HG03520 (cell line): Measurements from ENCODE around the gene NYNRIN.

Experiments
- ATAC-seq: cut with Tn5 transposase; IDR thresholded peaks from one replicate; pipeline ENCODE4 v1.9.1; 2021; ENCODE audit warnings: mild to moderate bottlenecking, moderate library complexity; ENCODE audit not compliant: unreplicated experiment

The NYNRIN gene

DNA sequence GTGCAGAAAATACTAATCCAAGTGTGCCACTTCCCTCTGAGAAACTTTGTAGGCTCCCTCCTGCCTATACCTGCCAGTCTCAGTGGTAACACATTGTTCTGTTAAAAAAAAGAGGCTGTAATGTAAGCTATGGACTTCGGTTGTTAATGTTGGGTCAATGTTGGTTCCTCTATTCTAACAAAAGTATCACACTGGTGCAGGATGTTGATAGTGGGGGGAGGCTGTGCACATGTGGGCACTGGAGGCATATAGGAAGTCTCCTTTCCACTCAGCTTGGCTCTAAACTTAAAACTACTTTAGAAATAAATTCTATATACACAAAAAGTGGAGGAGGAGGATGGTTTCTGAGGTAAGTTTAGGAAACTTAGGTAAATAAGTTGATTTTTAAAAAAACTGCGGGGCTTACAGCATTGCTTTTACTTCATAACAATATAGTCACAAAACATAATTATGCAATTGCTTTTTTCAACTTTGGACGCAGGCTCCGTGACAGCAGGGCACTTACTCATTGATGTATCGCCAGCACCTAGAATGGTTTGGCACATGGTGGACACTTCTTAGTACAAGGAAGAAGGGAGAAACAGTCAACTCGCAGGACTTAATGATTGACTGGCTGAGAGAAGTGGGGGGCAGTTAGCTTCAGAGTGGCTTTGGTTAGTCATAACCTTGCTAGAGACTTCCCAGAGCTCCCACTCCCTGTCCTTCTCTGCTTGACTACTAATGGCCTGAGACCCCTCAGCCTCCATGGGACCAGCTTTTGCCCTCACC is 7.9 kb upstream of the NYNRIN start:
- no peak for ATAC-seq

DNA sequence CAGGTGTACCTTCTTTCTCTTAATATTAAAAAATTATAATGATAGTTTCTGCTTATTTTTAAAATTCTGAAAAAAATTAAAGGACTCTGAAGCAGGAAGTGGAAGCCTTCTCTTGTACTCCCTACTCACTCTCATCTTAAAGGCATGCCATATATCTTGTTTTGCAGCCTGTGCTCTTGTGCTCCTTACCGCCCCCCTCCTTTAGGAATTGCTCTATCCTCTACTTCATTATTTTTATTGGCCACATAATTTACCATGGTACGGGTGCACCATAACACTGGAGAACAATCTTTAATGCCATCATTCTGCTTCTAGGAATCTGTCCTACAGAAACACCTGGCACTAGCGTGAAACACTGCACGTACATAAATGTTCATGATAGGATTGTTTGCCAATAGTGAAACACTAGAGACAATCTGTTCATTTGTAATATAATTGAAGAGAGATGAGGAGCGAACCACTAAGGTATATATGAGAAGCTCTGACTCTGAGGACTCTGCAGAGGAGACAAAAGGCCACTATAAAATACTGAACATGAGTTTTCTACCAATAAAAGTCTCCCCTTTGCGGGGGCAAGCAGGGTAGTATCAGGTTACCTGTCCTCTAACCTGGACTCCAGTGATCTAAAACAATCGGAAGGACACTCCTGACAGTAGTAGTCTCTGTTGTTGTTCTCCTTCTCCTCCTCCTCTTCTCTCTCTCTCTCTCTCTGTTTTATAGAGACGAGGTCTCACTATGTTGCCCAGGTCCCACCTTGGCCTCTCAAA is 6.3 kb upstream of the NYNRIN start:
- no peak for ATAC-seq

DNA sequence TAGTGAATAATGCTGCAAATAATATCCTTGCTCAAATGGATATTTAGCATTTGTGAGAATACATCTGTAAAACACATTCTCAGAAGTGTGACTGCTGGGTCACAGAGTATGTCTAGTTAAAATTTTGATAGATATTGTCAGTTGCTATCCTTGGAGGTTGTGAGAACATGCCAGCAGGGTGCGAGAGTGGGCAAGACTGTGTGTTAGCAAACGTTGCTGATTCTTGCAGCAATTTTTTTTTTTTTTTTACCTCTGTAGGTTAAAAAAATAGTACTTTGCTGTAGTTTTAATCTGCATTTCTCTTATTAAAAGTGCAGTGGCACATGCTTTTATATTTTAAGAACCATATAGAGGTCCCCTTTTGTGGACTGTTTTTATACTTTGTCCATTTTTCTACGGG is 4.5 kb upstream of the NYNRIN start:
- no peak for ATAC-seq

DNA sequence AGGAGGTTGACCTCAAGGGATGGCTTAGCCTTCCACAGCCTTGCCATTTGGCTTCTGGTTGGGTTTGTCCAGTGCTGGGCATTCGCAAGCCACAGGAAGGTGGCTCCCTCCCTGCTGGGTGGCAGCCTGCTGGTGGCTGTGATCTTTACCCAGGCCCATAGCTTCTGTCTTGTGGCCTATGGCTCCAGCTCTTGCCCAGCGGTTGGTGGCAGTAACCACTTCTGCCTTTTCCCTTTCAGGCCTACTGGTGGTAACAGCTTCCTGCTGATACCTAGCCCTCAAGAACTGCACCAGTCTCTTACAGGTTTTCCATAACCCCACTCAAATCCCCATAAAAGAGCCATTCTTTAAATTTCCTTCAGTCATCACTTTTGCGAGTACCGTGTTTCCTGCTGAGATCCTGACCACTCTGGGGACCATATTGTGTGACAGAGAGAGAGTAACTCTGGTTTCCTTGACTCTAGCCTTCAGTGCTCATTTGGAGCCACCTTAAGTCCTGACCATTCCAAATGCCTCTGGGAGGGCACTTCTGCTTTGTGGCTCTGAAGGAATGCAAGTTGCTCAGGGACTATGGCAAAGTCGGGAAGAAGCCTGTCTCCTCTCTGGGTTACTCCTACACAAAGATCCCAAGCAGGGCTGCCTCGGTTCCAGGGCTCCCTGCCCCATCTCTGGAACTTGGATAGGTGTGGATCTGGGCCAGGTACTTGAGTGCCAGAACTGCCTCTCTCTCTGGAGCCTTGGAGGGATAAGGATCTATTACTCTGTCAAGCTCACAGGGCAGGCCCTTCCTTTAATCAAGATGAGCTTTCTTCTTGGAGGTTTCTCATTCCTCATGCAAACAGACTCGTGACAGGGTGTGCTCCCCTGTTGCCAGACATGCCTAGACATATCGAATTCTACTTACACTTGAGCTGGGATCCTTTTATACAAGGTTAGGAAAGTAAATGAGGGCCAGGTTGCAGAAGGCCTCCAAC is 2.9 kb upstream of the NYNRIN start:
- ATAC-seq, result no peak

DNA sequence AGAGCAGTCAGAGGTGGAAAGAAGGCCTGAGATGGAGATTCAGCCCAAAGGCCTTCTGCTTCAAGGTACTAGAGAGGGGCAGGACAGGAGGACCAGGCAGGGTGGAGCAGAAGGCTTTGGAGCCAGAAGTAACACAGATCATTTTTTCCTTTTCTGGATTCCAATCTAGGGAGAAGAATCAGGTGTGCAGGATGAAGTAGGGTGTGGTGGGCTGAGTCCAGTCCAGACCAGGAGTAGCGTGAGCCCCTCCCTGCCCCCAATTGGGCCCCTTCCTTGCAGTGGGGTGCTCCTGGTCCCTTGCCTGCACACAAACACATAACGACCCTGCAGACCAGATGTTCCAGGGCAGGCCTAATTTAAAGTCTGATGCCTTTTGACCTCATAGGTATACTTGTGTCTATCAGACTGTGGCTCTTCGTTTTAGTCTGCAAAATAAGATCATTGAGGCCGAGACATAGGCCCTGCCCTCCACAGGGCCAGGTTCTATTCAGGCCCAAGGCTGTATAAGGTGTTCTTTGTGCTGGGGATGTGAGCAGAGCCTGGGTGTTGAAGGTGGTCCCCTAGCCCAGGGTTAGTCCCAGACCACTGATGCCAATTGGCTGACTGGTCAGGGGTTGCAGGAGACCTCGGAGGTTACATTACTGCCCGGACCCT is 1.0 kb upstream of the NYNRIN start:
- ATAC-seq, result no peak

DNA sequence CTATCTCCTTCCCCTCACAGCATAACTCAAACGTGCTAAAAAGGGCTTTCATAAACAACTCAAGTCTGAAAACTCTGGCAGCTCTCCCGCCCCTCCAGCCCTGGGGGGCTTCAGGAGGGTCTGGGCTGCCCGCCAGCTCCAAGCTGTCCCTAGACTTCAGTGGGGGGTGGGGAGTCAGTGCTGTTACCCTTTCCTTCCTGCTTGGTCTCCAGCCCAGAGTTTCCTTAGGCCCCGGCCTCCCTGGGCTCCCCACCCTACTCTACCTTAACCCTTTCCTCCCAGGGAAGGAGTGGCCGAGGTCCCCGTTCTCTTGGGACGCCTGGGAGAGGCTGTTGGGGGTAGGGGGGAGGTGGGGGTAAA is 530 bp upstream of the NYNRIN start:
- no peak for ATAC-seq

DNA sequence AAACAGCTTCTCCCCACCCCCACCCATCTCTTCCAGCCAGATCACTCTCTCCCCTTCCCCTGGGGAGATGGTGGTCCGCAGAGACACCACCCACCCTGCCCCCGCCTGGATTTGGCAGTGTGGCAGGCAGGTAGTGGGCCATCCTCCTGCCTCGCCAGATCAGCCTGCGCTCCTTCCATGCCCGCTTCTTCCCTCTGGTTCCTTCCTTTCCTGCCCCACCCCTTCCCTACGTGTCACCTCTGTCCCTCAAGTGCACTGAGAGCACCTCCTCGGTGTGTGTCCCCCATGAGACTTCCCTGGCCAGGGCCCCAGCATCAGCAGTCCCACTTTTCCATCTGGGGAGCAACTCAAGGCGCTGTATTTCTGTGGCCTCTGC is 632 bp downstream of the NYNRIN start:
- ATAC-seq, result no peak

DNA sequence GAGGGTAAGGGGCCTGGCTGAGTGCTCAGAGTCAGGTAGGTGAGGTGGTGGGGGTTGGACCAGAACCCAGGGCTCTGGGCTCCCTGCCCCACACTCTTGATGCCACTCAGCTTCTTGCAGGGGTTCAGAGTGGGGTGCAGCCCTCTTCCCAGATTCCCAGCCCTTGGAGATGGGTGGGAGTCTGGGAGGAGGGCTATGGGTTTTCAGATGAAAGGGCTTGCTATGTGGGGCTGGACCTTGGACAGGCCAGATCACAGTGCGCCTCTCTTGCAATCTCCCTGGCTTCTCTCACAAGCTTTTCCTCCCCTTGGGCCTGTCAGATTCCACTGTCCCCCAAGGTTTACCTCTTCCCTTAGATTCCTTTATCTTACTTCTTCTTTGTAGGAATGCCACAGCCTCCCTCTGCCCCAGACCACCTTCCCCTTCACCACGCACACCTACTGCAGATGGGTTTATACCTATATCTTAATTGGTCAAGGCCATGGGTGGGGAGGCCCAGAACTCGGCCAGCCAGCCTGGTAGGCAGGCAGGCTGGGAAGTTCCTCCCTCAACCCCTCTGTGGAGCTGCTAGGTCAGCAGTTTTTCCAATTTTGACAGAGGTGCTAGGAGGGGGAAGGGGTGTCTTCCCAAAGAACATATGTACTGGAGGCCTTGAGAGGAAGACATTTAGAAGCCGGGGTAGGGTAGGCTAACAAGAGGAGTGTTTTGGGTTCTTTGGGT is 1.4 kb downstream of the NYNRIN start:
- ATAC-seq, result no peak

DNA sequence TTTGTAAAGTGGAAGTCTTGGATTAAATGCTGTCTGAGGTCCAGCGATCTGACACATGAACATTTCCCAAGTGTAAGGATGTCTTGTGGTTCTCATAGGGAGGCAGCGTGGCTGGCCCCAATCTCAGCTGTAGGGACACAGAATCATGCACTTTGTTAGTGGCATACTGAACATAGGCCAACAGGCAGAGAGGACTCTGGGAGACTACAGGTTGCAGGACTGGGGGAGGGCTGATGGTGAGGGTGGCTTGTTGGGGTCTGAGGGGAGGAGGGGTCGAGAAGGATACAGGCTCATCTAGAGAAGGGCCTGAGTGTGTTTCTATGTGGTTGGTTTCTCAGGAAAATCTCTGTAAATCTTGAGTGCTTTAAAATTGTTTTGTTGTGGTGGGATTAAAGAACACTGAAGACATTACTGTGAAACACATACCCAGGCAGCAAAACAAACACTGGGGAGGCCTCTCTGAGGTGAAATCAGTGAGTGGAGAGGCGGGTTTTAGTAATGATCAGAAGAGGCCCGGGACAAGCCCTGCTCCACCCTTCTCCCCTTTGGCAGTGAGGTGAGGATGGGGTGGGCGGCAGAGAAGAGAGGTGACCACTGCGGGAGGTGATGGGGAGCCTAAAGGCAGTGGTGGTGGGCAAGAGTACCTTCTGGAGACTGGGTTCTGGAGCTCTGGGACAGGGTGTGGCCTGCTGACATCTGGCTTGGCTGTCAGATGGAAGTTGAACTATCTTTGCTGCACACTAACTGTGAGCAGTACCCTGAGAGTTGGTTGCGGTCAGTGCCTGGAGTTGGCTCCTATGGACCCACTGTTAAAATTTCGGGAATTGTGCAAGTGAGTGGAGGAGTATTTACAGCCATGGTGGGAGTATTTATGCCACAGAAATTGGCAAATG is 3.3 kb downstream of the NYNRIN start:
- no peak for ATAC-seq

- ATAC-seq, result no peak
Observed at GRCh38 chr14:24403294-24403998, 4.6 kb downstream of the NYNRIN start.

- no peak for ATAC-seq
Observed at GRCh38 chr14:24404814-24405213, 6.0 kb downstream of the NYNRIN start.

GRCh38 chr14:24406416-24406815 is 7.6 kb downstream of the NYNRIN start:
- no peak for ATAC-seq

DNA sequence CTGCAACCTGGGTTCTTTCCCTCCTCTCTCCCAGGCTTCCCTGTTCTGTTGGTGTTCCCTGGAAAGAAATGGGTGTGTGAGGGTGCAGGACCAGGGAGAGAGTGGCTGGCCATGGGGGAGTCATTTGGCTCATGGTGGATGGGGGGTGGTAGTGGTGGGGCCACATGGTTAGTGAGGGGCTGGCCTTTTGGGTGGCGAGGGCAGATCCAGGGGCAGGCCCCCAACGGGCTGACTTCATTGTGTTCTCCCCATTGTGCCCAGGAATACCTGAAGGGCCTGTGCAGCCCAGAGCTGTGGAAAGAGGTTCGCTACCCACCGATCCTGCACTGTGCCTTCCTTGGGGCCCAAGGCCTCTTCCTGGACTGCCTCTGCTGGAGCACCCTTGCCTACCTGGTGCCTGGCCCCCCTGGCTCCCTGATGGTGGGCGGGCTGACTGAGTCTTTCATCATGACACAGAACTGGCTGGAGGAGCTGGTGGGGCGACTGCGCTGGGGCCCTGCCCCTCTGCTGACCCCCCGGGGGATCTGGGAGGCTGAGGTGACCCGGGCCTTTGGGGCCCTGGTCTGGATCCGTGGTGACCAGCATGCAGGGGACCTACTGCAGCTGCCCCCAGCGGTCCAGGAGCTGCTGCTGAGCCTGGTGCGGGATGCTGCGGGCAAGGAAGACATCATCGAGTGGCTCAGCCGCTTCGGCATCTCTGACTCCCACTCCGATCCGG is 9.0 kb downstream of the NYNRIN start:
- ATAC-seq, result no peak

DNA sequence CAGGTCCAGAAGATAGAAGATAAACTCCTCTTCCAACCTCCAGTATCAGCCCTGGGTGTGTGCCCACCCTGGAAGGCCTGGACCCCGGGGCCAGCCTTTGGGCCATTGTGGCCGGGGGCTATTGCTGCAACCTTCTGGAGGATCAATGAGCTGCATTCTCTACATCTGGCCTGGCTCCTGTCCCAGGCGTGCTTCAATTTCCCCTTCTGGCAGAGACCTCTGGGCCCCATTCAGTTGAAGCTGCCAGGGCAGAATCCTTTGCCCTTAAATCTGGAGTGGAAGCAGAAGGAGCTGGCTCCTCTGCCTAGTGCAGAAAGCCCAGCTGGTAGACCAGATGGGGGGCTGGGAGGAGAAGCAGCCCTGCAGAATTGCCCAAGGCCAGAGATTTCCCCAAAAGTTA is 10.0 kb downstream of the NYNRIN start:
- no peak for ATAC-seq

GRCh38 chr14:24409192-24409591 is 10.4 kb downstream of the NYNRIN start:
- ATAC-seq, result no peak

- no peak for ATAC-seq
Observed at GRCh38 chr14:24409956-24410355, 11.2 kb downstream of the NYNRIN start.

DNA sequence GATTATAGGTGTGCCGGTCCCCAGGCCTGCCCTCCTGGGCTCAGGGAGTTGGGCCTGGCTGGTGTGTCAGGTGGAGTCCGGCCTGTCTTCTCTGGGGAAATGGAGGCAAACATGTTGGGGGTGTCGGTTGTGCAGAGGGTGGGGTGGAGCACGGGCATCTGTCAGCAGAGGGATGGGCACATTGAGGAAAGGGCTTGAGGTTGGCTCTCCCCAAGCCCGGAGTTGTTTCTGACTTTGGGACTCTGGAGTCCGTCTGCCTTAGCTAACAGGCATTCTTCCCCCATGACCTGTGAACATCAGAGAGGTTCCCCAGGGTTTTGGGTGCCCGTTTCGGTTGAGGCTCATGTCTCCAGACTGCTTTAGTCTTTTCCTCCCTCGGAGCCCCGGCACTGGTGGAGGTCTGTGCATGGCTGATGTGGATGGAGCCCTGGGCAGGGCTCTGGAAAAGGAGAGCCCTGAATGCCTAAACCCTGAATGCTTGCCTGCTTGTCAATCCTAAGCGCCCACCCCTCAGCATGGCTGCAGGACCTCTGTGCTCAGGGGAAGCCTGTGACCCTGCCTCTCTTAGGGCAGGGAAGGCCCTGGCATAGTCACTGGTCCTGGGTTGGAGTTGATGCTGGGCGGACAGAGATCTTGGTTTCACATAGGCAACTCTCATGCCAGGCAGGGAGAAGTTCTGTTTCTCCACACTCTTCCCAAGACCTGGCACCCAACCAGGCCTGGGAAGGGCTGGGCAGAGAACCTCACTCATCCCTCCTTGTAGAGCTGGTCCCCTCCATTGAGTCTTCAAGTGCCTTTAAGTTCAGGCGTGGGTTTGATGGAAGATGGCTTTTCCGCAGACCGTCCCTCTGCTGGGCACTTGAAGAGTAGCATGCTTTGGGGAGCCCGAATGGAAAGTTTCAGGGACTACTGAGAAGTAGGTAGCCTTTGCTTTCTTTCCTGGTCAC is 12.9 kb downstream of the NYNRIN start:
- no peak for ATAC-seq
